ENCODE measurements around the gene CDH4.

- no peak for TF ChIP-seq ZNF121 (tag by site-specific recombination; IDR thresholded peaks at IDR 0.05)
- no peak for TF ChIP-seq CTCF (tag by site-specific recombination; IDR thresholded peaks at IDR 0.05)
- no peak for TF ChIP-seq SP2 (tag by site-specific recombination; IDR thresholded peaks at IDR 0.05)
Measured at GRCh38 chr20:61573415-61574305, 321.6 kb downstream of the CDH4 start.
